ENCODE measurements around the gene REC8. TPM values are rescaled to one million over a fixed set of nuclear protein-coding genes. Genes with fewer than 3 reads are reported as not detected.

Gene REC8
- total and polyA plus RNA-seq, 2 of the 13 experiments (the other 11 are each of a cell fraction or from before 2014, with no cell fraction given): 3.4 to 14.7 TPM

GRCh38 chr14:24188251-24189058, 16.6 kb downstream of the REC8 start, which contains the start of gene IPO4 (continued):
- TF ChIP-seq UBTF (CRISPR knock-in tag; IDR thresholded peaks at IDR 0.05): peak; percentile 96
- TF ChIP-seq ZNF34 (CRISPR knock-in tag; IDR thresholded peaks at IDR 0.05; ENCODE audit: borderline replicate concordance): peak; percentile 99; the same call in 1 of the 2 replicates
- peak; percentile 99 for TF ChIP-seq ZNF891 (CRISPR knock-in tag; IDR thresholded peaks at IDR 0.05)
- TF ChIP-seq PCBP2 (optimal IDR thresholded peaks at IDR 0.05; ENCODE audit: low read depth, low read length, poor library complexity, severe bottlenecking): peak; percentile 73
- TF ChIP-seq NR3C1 (CRISPR knock-in tag; IDR thresholded peaks at IDR 0.05): no peak
- TF ChIP-seq TP53 (CRISPR knock-in tag; conservative IDR thresholded peaks at IDR 0.05): peak; percentile 79
- peak; percentile 94 for TF ChIP-seq FOXA3 (CRISPR knock-in tag; IDR thresholded peaks at IDR 0.05)
- peak; percentile 71; the same call in 1 of the 2 replicates for TF ChIP-seq ZBTB10 (CRISPR knock-in tag; IDR thresholded peaks at IDR 0.05; ENCODE audit: borderline replicate concordance)
- peak; percentile 65; the same call in 1 of the 2 replicates for TF ChIP-seq KDM1A (CRISPR knock-in tag; IDR thresholded peaks at IDR 0.05)
- no peak for TF ChIP-seq FOXM1 (CRISPR knock-in tag; IDR thresholded peaks at IDR 0.05)
- TF ChIP-seq ZNF670 (CRISPR knock-in tag; IDR thresholded peaks at IDR 0.05; ENCODE audit: borderline replicate concordance): no peak
- peak; percentile 99 for TF ChIP-seq ZNF225 (CRISPR knock-in tag; IDR thresholded peaks at IDR 0.05)
- peak; percentile 90 for TF ChIP-seq ARHGAP35 (CRISPR knock-in tag; IDR thresholded peaks at IDR 0.05; ENCODE audit: borderline replicate concordance)
- TF ChIP-seq MEF2D (CRISPR knock-in tag; IDR thresholded peaks at IDR 0.05): peak; percentile 93
- peak; percentile 99; the same call in 1 of the 2 replicates for TF ChIP-seq SP140L (CRISPR knock-in tag; IDR thresholded peaks at IDR 0.05; ENCODE audit: borderline replicate concordance)
- peak; percentile 94 for TF ChIP-seq NCOR1 (IDR thresholded peaks at IDR 0.05; ENCODE audit: borderline replicate concordance, low read length)
- TF ChIP-seq ZZZ3 (CRISPR knock-in tag; IDR thresholded peaks at IDR 0.05; ENCODE audit: borderline replicate concordance): peak; percentile 87
- no peak for TF ChIP-seq ZNF496 (CRISPR knock-in tag; IDR thresholded peaks at IDR 0.05; ENCODE audit: insufficient replicate concordance)
- TF ChIP-seq NFIB (CRISPR knock-in tag; IDR thresholded peaks at IDR 0.05; ENCODE audit: borderline replicate concordance): peak; percentile 93; the same call in 1 of the 2 replicates

Measured in HepG2 (cell line).